ENCODE measurements around the gene CLSTN2.

DNA sequence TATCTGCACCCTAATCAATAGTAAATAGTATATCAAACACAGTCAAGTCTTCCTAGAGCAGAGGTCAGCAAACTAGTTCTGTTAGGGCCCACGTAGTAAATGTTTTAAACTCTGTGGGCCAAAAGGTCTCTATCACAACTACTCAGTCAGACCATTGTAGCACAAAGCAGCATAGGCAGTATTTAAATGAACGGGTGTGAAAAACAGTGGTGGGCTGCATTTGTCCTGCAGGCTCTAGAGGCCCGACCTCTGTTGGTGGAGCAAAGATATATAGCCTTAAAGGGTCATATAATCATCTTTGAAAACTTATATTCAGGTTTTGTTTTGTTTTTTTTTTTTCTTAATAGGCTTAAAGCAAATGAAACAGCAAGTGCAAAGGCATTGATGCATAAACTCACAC, 416.5 kb downstream of the CLSTN2 start:
- no peak for TF ChIP-seq EZH2phosphoT487 (IDR thresholded peaks at IDR 0.05; ENCODE audit: borderline replicate concordance, low read length)
- TF ChIP-seq, protein P1, sequence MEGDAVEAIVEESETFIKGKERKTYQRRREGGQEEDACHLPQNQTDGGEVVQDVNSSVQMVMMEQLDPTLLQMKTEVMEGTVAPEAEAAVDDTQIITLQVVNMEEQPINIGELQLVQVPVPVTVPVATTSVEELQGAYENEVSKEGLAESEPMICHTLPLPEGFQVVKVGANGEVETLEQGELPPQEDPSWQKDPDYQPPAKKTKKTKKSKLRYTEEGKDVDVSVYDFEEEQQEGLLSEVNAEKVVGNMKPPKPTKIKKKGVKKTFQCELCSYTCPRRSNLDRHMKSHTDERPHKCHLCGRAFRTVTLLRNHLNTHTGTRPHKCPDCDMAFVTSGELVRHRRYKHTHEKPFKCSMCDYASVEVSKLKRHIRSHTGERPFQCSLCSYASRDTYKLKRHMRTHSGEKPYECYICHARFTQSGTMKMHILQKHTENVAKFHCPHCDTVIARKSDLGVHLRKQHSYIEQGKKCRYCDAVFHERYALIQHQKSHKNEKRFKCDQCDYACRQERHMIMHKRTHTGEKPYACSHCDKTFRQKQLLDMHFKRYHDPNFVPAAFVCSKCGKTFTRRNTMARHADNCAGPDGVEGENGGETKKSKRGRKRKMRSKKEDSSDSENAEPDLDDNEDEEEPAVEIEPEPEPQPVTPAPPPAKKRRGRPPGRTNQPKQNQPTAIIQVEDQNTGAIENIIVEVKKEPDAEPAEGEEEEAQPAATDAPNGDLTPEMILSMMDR (IDR thresholded peaks at IDR 0.05; ENCODE audit: low read depth, low read length, poor library complexity, severe bottlenecking), result no peak

All from DOHH2 (cell line).